ENCODE data around the gene CRTC1.

- TF ChIP-seq, protein P1, sequence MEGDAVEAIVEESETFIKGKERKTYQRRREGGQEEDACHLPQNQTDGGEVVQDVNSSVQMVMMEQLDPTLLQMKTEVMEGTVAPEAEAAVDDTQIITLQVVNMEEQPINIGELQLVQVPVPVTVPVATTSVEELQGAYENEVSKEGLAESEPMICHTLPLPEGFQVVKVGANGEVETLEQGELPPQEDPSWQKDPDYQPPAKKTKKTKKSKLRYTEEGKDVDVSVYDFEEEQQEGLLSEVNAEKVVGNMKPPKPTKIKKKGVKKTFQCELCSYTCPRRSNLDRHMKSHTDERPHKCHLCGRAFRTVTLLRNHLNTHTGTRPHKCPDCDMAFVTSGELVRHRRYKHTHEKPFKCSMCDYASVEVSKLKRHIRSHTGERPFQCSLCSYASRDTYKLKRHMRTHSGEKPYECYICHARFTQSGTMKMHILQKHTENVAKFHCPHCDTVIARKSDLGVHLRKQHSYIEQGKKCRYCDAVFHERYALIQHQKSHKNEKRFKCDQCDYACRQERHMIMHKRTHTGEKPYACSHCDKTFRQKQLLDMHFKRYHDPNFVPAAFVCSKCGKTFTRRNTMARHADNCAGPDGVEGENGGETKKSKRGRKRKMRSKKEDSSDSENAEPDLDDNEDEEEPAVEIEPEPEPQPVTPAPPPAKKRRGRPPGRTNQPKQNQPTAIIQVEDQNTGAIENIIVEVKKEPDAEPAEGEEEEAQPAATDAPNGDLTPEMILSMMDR (IDR thresholded peaks at IDR 0.05 in 4 of 5, conservative IDR thresholded peaks at IDR 0.05 in 1 of 5): no peak
- no peak for TF ChIP-seq POLR2A (IDR thresholded peaks at IDR 0.05)
Observed at GRCh38 chr19:18639706-18640243, 43.7 kb upstream of the CRTC1 start.
